Chondrocyte (in vitro differentiated cells): Measurements from ENCODE around the gene YIPF6. TPM values are rescaled to one million over a fixed set of nuclear protein-coding genes. Genes with fewer than 3 reads are reported as not detected.

Source experiments
- DNase-seq: peaks from one replicate; pipeline ENCODE4 v3.0.0; 2021; ENCODE audit warnings: mixed read lengths, low spot score
- H3K27ac Mint-ChIP-seq: one replicate; pipeline ENCODE4 v1.8.0; 2021; ENCODE audit warnings: mild to moderate bottlenecking, moderate library complexity, mixed read lengths; ENCODE audit not compliant: unreplicated experiment
- H3K27me3 Mint-ChIP-seq: 2 replicates; pipeline ENCODE4 v1.8.0; 2021; ENCODE audit warnings: low read depth, mixed read lengths
- H3K36me3 Mint-ChIP-seq: 2 replicates; pipeline ENCODE4 v1.8.0; 2021; ENCODE audit warnings: low read depth, mixed read lengths
- H3K4me1 Mint-ChIP-seq: 2 replicates; pipeline ENCODE4 v1.8.0; 2021; ENCODE audit warnings: low read depth, mild to moderate bottlenecking, mixed read lengths
- H3K4me3 Mint-ChIP-seq: one replicate; pipeline ENCODE4 v1.8.0; 2021; ENCODE audit warnings: mild to moderate bottlenecking, moderate library complexity, mixed read lengths; ENCODE audit not compliant: unreplicated experiment
- H3K9me3 Mint-ChIP-seq: 2 replicates; pipeline ENCODE4 v1.8.0; 2021; ENCODE audit warnings: low read depth, mixed read lengths
- CTCF ChIP-seq: fragments of 200-600 bp; sonication (generic); IDR thresholded peaks from 2 replicates; pipeline ENCODE4 v1.5.0; 2021; ENCODE audit warnings: antibody characterized with exemption, mild to moderate bottlenecking, moderate library complexity
- total RNA-seq: library from RNA; stranded (reverse); gene quantifications from 3 replicates; pipeline ENCODE4 v1.2.1, GENCODE V29; 2021

The YIPF6 gene
- total RNA-seq, 1 donor from 2014 or later, result 42.9 TPM

GRCh38 chrX:68461576-68461975, 37.3 kb upstream of the YIPF6 start:
- Mint-ChIP-seq H3K27me3 (no peaks in the 10 kb centered on the region), H3K36me3 (no peaks in the 10 kb centered on the region), H3K9me3 (no peaks in the 10 kb centered on the region), H3K4me3 (no peak overlapping the region), H3K4me1 (no peaks in the 10 kb centered on the region), H3K27ac (no peak overlapping the region)
- TF ChIP-seq CTCF, result no peak
- no peak for DNase-seq

GRCh38 chrX:68462197-68462596, 36.7 kb upstream of the YIPF6 start:
- Mint-ChIP-seq H3K27me3 (no peaks in the 10 kb centered on the region), H3K27ac (no peak overlapping the region), H3K36me3 (no peaks in the 10 kb centered on the region), H3K9me3 (no peaks in the 10 kb centered on the region), H3K4me3 (no peak overlapping the region), H3K4me1 (no peaks in the 10 kb centered on the region)
- DNase-seq, result no peak
- TF ChIP-seq CTCF, result no peak

GRCh38 chrX:68462653-68463052, 36.2 kb upstream of the YIPF6 start:
- Mint-ChIP-seq H3K4me3 (no peak overlapping the region), H3K9me3 (peaks cover 2% of the 10 kb centered on the region), H3K36me3 (no peaks in the 10 kb centered on the region), H3K27me3 (no peaks in the 10 kb centered on the region), H3K27ac (no peak overlapping the region), H3K4me1 (no peaks in the 10 kb centered on the region)
- TF ChIP-seq CTCF, result peak; percentile 80
- DNase-seq, result no peak

- Mint-ChIP-seq H3K27me3 (no peaks in the 10 kb centered on the region), H3K4me3 (no peak overlapping the region), H3K4me1 (no peaks in the 10 kb centered on the region), H3K27ac (no peak overlapping the region), H3K9me3 (peaks cover 7% of the 10 kb centered on the region), H3K36me3 (no peaks in the 10 kb centered on the region)
- no peak for DNase-seq
- TF ChIP-seq CTCF, result no peak
Observed at GRCh38 chrX:68463880-68464279, 35.0 kb upstream of the YIPF6 start.

- peaks cover 7% of the 10 kb centered on the region for H3K9me3 Mint-ChIP-seq
- no peak for TF ChIP-seq CTCF
- no peaks in the 10 kb centered on the region for H3K36me3 Mint-ChIP-seq
- H3K27me3 Mint-ChIP-seq, result no peaks in the 10 kb centered on the region
- H3K27ac Mint-ChIP-seq, result no peak overlapping the region
- H3K4me1 Mint-ChIP-seq, result no peaks in the 10 kb centered on the region
- H3K4me3 Mint-ChIP-seq, result no peak overlapping the region
- no peak for DNase-seq
Observed at GRCh38 chrX:68464796-68465195, 34.1 kb upstream of the YIPF6 start.
